ENCODE measurements around the gene NARS2. TPM values are rescaled to one million over a fixed set of nuclear protein-coding genes. Genes with fewer than 3 reads are reported as not detected.
A peak's percentile ranks its signal among the peaks of the same experiment; 100 is the strongest.

Gene NARS2
- total RNA-seq, 3 donors from 2014 or later (not counting 1 experiment from before 2014, with no cell fraction given) = 6.5 to 9.6 (median 8.8) TPM

- Histone ChIP-seq H3K4me1 (ENCODE audit: control insufficient read depth, insufficient read depth, low read length) (peaks cover 3% of the 10 kb centered on the region), H3K27ac (ENCODE audit: low read length) (no peak overlapping the region), H3K4me3 (ENCODE audit: low read length) (no peak overlapping the region), H3K27me3 (ENCODE audit: control insufficient read depth, insufficient read depth, low read length) (no peaks in the 10 kb centered on the region), H3K9me3 (ENCODE audit: control insufficient read depth, insufficient read depth, low read length) (no peaks in the 10 kb centered on the region), H3K36me3 (ENCODE audit: control insufficient read depth, insufficient read depth, low read length) (peaks cover 7% of the 10 kb centered on the region)
- WGBS (ENCODE audit: insufficient coverage) = no CpG with 5 or more reads among the region's 4 CpGs
- ATAC-seq (no peak), DNase-seq (no peak)
- Mint-ChIP-seq H3K27ac (no peak overlapping the region), H3K36me3 (peaks cover 12% of the 10 kb centered on the region), H3K4me3 (no peak overlapping the region), H3K4me1 (no peaks in the 10 kb centered on the region), H3K27me3 (ENCODE audit: low read depth in 2 of 2) (no peaks in the 10 kb centered on the region), H3K9me3 (no peaks in the 10 kb centered on the region)
- no peak for TF ChIP-seq CTCF (IDR thresholded peaks at IDR 0.05)
- intact Hi-C loops (cut with micrococcal nuclease) = no loop called here
These were observed 132.7 kb downstream of the NARS2 start for GRCh38 chr11:78441956-78442355.

- no peak for DNase-seq
- Histone ChIP-seq H3K4me3 (ENCODE audit: low read length) (no peak overlapping the region), H3K4me1 (ENCODE audit: control insufficient read depth, insufficient read depth, low read length) (peaks cover 3% of the 10 kb centered on the region), H3K27ac (ENCODE audit: low read length) (no peak overlapping the region), H3K9me3 (ENCODE audit: control insufficient read depth, insufficient read depth, low read length) (no peaks in the 10 kb centered on the region), H3K27me3 (ENCODE audit: control insufficient read depth, insufficient read depth, low read length) (no peaks in the 10 kb centered on the region), H3K36me3 (ENCODE audit: control insufficient read depth, insufficient read depth, low read length) (peaks cover 6% of the 10 kb centered on the region)
- Mint-ChIP-seq H3K9me3 (no peaks in the 10 kb centered on the region), H3K27ac (no peak overlapping the region), H3K4me1 (no peaks in the 10 kb centered on the region), H3K27me3 (ENCODE audit: low read depth in 2 of 2) (no peaks in the 10 kb centered on the region), H3K36me3 (peaks cover 12% of the 10 kb centered on the region), H3K4me3 (no peak overlapping the region)
- 71% methylated on average over 3 of the region's 5 CpGs for WGBS (ENCODE audit: insufficient coverage)
- ATAC-seq = no peak
- intact Hi-C loops (cut with micrococcal nuclease) = no loop called here
- TF ChIP-seq CTCF (IDR thresholded peaks at IDR 0.05) = no peak
These were observed 136.2 kb downstream of the NARS2 start for GRCh38 chr11:78438298-78438975.

GRCh38 chr11:78432956-78433355 lies 141.7 kb downstream of the NARS2 start:
- H3K27ac Mint-ChIP-seq = no peak overlapping the region
- Histone ChIP-seq H3K27ac (ENCODE audit: low read length) (no peak overlapping the region), H3K4me3 (ENCODE audit: low read length) (no peak overlapping the region), H3K36me3 (ENCODE audit: control insufficient read depth, insufficient read depth, low read length) (no peaks in the 10 kb centered on the region), H3K9me3 (ENCODE audit: control insufficient read depth, insufficient read depth, low read length) (no peaks in the 10 kb centered on the region), H3K27me3 (ENCODE audit: control insufficient read depth, insufficient read depth, low read length) (no peaks in the 10 kb centered on the region), H3K4me1 (ENCODE audit: control insufficient read depth, insufficient read depth, low read length) (peaks cover under 1% of the 10 kb centered on the region)
- no CpG with 5 or more reads among the region's 1 CpG for WGBS (ENCODE audit: insufficient coverage)
- H3K4me3 Mint-ChIP-seq = no peak overlapping the region
- intact Hi-C loops (cut with micrococcal nuclease) = no loop called here
- H3K9me3 Mint-ChIP-seq = no peaks in the 10 kb centered on the region
- H3K27me3 Mint-ChIP-seq (ENCODE audit: low read depth in 2 of 2) = no peaks in the 10 kb centered on the region
- H3K4me1 Mint-ChIP-seq = no peaks in the 10 kb centered on the region
- peaks cover 6% of the 10 kb centered on the region for H3K36me3 Mint-ChIP-seq
- TF ChIP-seq CTCF (IDR thresholded peaks at IDR 0.05) = no peak
- DNase-seq (no peak), ATAC-seq (no peak)

DNA sequence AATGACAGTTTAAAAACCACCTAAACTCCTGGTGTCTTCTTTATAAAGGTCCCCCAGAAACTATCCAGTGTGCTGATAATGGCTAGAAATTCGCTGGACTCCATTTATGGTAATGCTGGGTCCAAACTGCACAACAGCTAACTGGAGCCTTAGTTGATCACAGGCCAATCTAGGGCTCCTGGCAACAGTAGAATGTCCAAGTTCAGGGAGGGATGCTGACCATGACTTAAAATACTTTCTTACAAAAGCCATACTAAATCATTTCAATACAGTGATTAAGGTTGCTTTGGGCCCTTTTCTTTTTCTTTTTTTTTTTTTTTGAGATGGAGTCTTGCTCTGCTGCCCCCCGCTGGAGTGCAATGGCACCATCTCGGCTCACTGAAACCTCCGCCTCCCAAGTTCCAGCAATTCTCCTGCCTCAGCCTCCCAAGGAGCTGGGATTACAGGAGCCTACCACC lies 142.6 kb downstream of the NARS2 start:
- H3K27ac Mint-ChIP-seq = no peak overlapping the region
- peak in 1 of 2 donors; percentile 38 for DNase-seq
- peaks cover 1% of the 10 kb centered on the region for H3K36me3 Mint-ChIP-seq
- intact Hi-C loops (cut with micrococcal nuclease) = no loop called here
- no peaks in the 10 kb centered on the region for H3K36me3 ChIP-seq (ENCODE audit: control insufficient read depth, insufficient read depth, low read length)
- no peak overlapping the region for H3K4me3 Mint-ChIP-seq
- H3K27ac ChIP-seq (ENCODE audit: low read length) = no peak overlapping the region
- H3K27me3 Mint-ChIP-seq (ENCODE audit: low read depth in 2 of 2) = no peaks in the 10 kb centered on the region
- no peak overlapping the region for H3K4me3 ChIP-seq (ENCODE audit: low read length)
- H3K27me3 ChIP-seq (ENCODE audit: control insufficient read depth, insufficient read depth, low read length) = no peaks in the 10 kb centered on the region
- peaks cover 3% of the 10 kb centered on the region for H3K4me1 ChIP-seq (ENCODE audit: control insufficient read depth, insufficient read depth, low read length)
- no peaks in the 10 kb centered on the region for H3K9me3 Mint-ChIP-seq
- WGBS (ENCODE audit: insufficient coverage) = 95% methylated on average over 4 of the region's 4 CpGs
- no peak for TF ChIP-seq CTCF (IDR thresholded peaks at IDR 0.05)
- H3K9me3 ChIP-seq (ENCODE audit: control insufficient read depth, insufficient read depth, low read length) = no peaks in the 10 kb centered on the region
- no peaks in the 10 kb centered on the region for H3K4me1 Mint-ChIP-seq
- no peak for ATAC-seq

All from natural killer cell (primary cell).